ENCODE measurements around the gene SVOPL.
A peak's percentile ranks its signal among the peaks of the same experiment; 100 is the strongest.

Gene SVOPL

GRCh38 chr7:138746073-138746472 is 44.9 kb upstream of the SVOPL start:
- H4K8ac ChIP-seq (ENCODE audit: low read depth, low read length) = no peak overlapping the region
- no peak overlapping the region for H4K91ac ChIP-seq (ENCODE audit: low read depth, low read length)
- H3K36me3 ChIP-seq (ENCODE audit: control insufficient read depth in 1 of 2, insufficient read depth in 2 of 2, low read length in 2 of 2) = no peaks in the 10 kb centered on the region
- no peak overlapping the region for H3K9ac ChIP-seq (ENCODE audit: low read length)
- H3K18ac ChIP-seq (ENCODE audit: low read length) = no peak overlapping the region
- H3K4ac ChIP-seq (ENCODE audit: low read depth, low read length) = no peak overlapping the region
- H2BK120ac ChIP-seq (ENCODE audit: insufficient read depth, low read length, poor library complexity) = no peak overlapping the region
- no peaks in the 10 kb centered on the region for H3K27me3 ChIP-seq (ENCODE audit: insufficient read depth, low read length)
- H2BK5ac ChIP-seq (ENCODE audit: low read depth, low read length, poor library complexity) = no peak overlapping the region
- H2BK12ac ChIP-seq (ENCODE audit: low read length) = no peak overlapping the region
- H3K9me3 ChIP-seq (ENCODE audit: insufficient read depth, low read depth, low read length) = peaks cover 2% of the 10 kb centered on the region
- no peak overlapping the region for H3K4me2 ChIP-seq (ENCODE audit: low read length)
- H2AFZ ChIP-seq (ENCODE audit: insufficient read depth, low read length, poor library complexity) = no peak overlapping the region
- peaks cover 0 to 3% of the 10 kb centered on the region in 2 experiments for H3K4me1 ChIP-seq (ENCODE audit: control insufficient read depth in 1 of 2, insufficient read depth in 2 of 2, low read length in 2 of 2)
- H4K12ac ChIP-seq (ENCODE audit: low read depth, low read length) = no peak overlapping the region
- no CpG with 5 or more reads among the region's 4 CpGs for WGBS (ENCODE audit: extremely low coverage, insufficient coverage, insufficient read length)
- H3K79me1 ChIP-seq (ENCODE audit: low read length) = no peaks in the 10 kb centered on the region
- H3K4me3 ChIP-seq (ENCODE audit: low read depth, low read length) = no peak overlapping the region
- no peaks in the 10 kb centered on the region for H3K79me2 ChIP-seq (ENCODE audit: control insufficient read depth, insufficient read depth, low read length, poor library complexity)
- no peak overlapping the region for H3K14ac ChIP-seq (ENCODE audit: low read length)
- DNase-seq = no peak
- no peak overlapping the region for H3K23ac ChIP-seq (ENCODE audit: low read length)
- H3K27ac ChIP-seq (ENCODE audit: low read depth, low read length) = no peak overlapping the region
- no peak overlapping the region for H2AK5ac ChIP-seq (ENCODE audit: low read length)

GRCh38 chr7:138745189-138745588 is 44.0 kb upstream of the SVOPL start:
- no peak overlapping the region for H3K4me3 ChIP-seq (ENCODE audit: low read depth, low read length)
- no peaks in the 10 kb centered on the region for H3K36me3 ChIP-seq (ENCODE audit: control insufficient read depth in 1 of 2, insufficient read depth in 2 of 2, low read length in 2 of 2)
- no peak overlapping the region for H4K12ac ChIP-seq (ENCODE audit: low read depth, low read length)
- H3K9me3 ChIP-seq (ENCODE audit: insufficient read depth, low read depth, low read length) = no peaks in the 10 kb centered on the region
- no peaks in the 10 kb centered on the region for H3K79me1 ChIP-seq (ENCODE audit: low read length)
- H3K9ac ChIP-seq (ENCODE audit: low read length) = no peak overlapping the region
- no peak overlapping the region for H2BK5ac ChIP-seq (ENCODE audit: low read depth, low read length, poor library complexity)
- H4K91ac ChIP-seq (ENCODE audit: low read depth, low read length) = no peak overlapping the region
- H3K14ac ChIP-seq (ENCODE audit: low read length) = no peak overlapping the region
- DNase-seq = no peak
- no peaks in the 10 kb centered on the region for H3K27me3 ChIP-seq (ENCODE audit: insufficient read depth, low read length)
- H2BK12ac ChIP-seq (ENCODE audit: low read length) = no peak overlapping the region
- peaks cover 0 to 4% of the 10 kb centered on the region in 2 experiments for H3K4me1 ChIP-seq (ENCODE audit: control insufficient read depth in 1 of 2, insufficient read depth in 2 of 2, low read length in 2 of 2)
- no peak overlapping the region for H2BK120ac ChIP-seq (ENCODE audit: insufficient read depth, low read length, poor library complexity)
- no peaks in the 10 kb centered on the region for H3K79me2 ChIP-seq (ENCODE audit: control insufficient read depth, insufficient read depth, low read length, poor library complexity)
- H3K23ac ChIP-seq (ENCODE audit: low read length) = no peak overlapping the region
- no peak overlapping the region for H3K27ac ChIP-seq (ENCODE audit: low read depth, low read length)
- H3K4ac ChIP-seq (ENCODE audit: low read depth, low read length) = no peak overlapping the region
- no peak overlapping the region for H3K4me2 ChIP-seq (ENCODE audit: low read length)
- WGBS (ENCODE audit: extremely low coverage, insufficient coverage, insufficient read length) = no CpG with 5 or more reads among the region's 7 CpGs
- no peak overlapping the region for H3K18ac ChIP-seq (ENCODE audit: low read length)
- H2AK5ac ChIP-seq (ENCODE audit: low read length) = no peak overlapping the region
- H4K8ac ChIP-seq (ENCODE audit: low read depth, low read length) = no peak overlapping the region
- no peak overlapping the region for H2AFZ ChIP-seq (ENCODE audit: insufficient read depth, low read length, poor library complexity)

GRCh38 chr7:138741453-138741735 is 40.2 kb upstream of the SVOPL start:
- H3K4me3 ChIP-seq (ENCODE audit: low read depth, low read length) = no peak overlapping the region
- H3K14ac ChIP-seq (ENCODE audit: low read length) = no peak overlapping the region
- H2BK120ac ChIP-seq (ENCODE audit: insufficient read depth, low read length, poor library complexity) = no peak overlapping the region
- H3K4ac ChIP-seq (ENCODE audit: low read depth, low read length) = no peak overlapping the region
- H2BK12ac ChIP-seq (ENCODE audit: low read length) = no peak overlapping the region
- H2AK5ac ChIP-seq (ENCODE audit: low read length) = no peak overlapping the region
- WGBS (ENCODE audit: extremely low coverage, insufficient coverage, insufficient read length) = no CpG with 5 or more reads among the region's 5 CpGs
- peaks cover 5% of the 10 kb centered on the region for H3K79me1 ChIP-seq (ENCODE audit: low read length)
- no peak overlapping the region for H3K23ac ChIP-seq (ENCODE audit: low read length)
- no peak overlapping the region for H3K4me2 ChIP-seq (ENCODE audit: low read length)
- no peak overlapping the region for H3K18ac ChIP-seq (ENCODE audit: low read length)
- H4K8ac ChIP-seq (ENCODE audit: low read depth, low read length) = no peak overlapping the region
- DNase-seq = no peak
- H3K27ac ChIP-seq (ENCODE audit: low read depth, low read length) = no peak overlapping the region
- no peak overlapping the region for H3K9ac ChIP-seq (ENCODE audit: low read length)
- no peaks in the 10 kb centered on the region for H3K79me2 ChIP-seq (ENCODE audit: control insufficient read depth, insufficient read depth, low read length, poor library complexity)
- no peak overlapping the region for H4K12ac ChIP-seq (ENCODE audit: low read depth, low read length)
- H3K36me3 ChIP-seq (ENCODE audit: control insufficient read depth in 1 of 2, insufficient read depth in 2 of 2, low read length in 2 of 2) = no peaks in the 10 kb centered on the region
- H3K4me1 ChIP-seq (ENCODE audit: control insufficient read depth in 1 of 2, insufficient read depth in 2 of 2, low read length in 2 of 2) = peaks cover 3 to 4% of the 10 kb centered on the region in 2 experiments
- no peak overlapping the region for H2AFZ ChIP-seq (ENCODE audit: insufficient read depth, low read length, poor library complexity)
- no peaks in the 10 kb centered on the region for H3K27me3 ChIP-seq (ENCODE audit: insufficient read depth, low read length)
- no peaks in the 10 kb centered on the region for H3K9me3 ChIP-seq (ENCODE audit: insufficient read depth, low read depth, low read length)
- H4K91ac ChIP-seq (ENCODE audit: low read depth, low read length) = no peak overlapping the region
- no peak overlapping the region for H2BK5ac ChIP-seq (ENCODE audit: low read depth, low read length, poor library complexity)

DNA sequence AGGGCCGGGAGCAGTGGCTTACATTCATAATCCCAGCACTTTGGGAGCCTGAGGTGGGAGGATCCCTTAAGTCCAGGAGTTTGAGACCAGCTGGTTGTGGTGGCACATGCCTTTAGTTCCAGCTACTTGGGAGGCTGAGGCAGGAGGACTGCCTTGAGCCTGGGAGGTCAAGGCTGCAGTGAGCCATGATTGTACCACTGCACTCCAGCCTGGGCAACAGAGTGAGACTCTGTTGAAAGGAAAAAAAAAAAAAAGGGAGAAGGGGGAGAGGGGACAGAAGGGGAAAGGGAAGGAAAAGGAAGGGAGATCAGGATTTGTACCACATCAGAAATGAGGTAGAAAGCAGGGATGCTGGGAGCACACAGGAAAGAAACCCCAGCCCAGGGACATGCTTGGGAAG is 38.7 kb upstream of the SVOPL start:
- no peak overlapping the region for H2AFZ ChIP-seq (ENCODE audit: insufficient read depth, low read length, poor library complexity)
- no peaks in the 10 kb centered on the region for H3K36me3 ChIP-seq (ENCODE audit: control insufficient read depth in 1 of 2, insufficient read depth in 2 of 2, low read length in 2 of 2)
- no peak overlapping the region for H4K8ac ChIP-seq (ENCODE audit: low read depth, low read length)
- no peaks in the 10 kb centered on the region for H3K79me2 ChIP-seq (ENCODE audit: control insufficient read depth, insufficient read depth, low read length, poor library complexity)
- H3K4ac ChIP-seq (ENCODE audit: low read depth, low read length) = no peak overlapping the region
- DNase-seq = no peak
- H3K23ac ChIP-seq (ENCODE audit: low read length) = no peak overlapping the region
- no peak overlapping the region for H3K4me3 ChIP-seq (ENCODE audit: low read depth, low read length)
- H3K14ac ChIP-seq (ENCODE audit: low read length) = no peak overlapping the region
- no peak overlapping the region for H4K12ac ChIP-seq (ENCODE audit: low read depth, low read length)
- no peak overlapping the region for H3K4me2 ChIP-seq (ENCODE audit: low read length)
- H2AK5ac ChIP-seq (ENCODE audit: low read length) = no peak overlapping the region
- H2BK5ac ChIP-seq (ENCODE audit: low read depth, low read length, poor library complexity) = no peak overlapping the region
- no peak overlapping the region for H3K9ac ChIP-seq (ENCODE audit: low read length)
- peak overlapping the region; percentile 63 for H2BK12ac ChIP-seq (ENCODE audit: low read length)
- H3K9me3 ChIP-seq (ENCODE audit: insufficient read depth, low read depth, low read length) = peaks cover 3% of the 10 kb centered on the region
- peaks cover 5% of the 10 kb centered on the region for H3K79me1 ChIP-seq (ENCODE audit: low read length)
- H3K18ac ChIP-seq (ENCODE audit: low read length) = no peak overlapping the region
- H2BK120ac ChIP-seq (ENCODE audit: insufficient read depth, low read length, poor library complexity) = peak overlapping the region; percentile 68
- no CpG with 5 or more reads among the region's 1 CpG for WGBS (ENCODE audit: extremely low coverage, insufficient coverage, insufficient read length)
- peaks cover 3 to 4% of the 10 kb centered on the region in 2 experiments for H3K4me1 ChIP-seq (ENCODE audit: control insufficient read depth in 1 of 2, insufficient read depth in 2 of 2, low read length in 2 of 2)
- H4K91ac ChIP-seq (ENCODE audit: low read depth, low read length) = no peak overlapping the region
- H3K27ac ChIP-seq (ENCODE audit: low read depth, low read length) = no peak overlapping the region
- no peaks in the 10 kb centered on the region for H3K27me3 ChIP-seq (ENCODE audit: insufficient read depth, low read length)

Measured in trophoblast cell (in vitro differentiated cells and primary cell).